K562 (cell line): ENCODE data around the gene SHISAL1. TPM values are rescaled to one million over a fixed set of nuclear protein-coding genes. Genes with fewer than 3 reads are reported as not detected.

ENCODE experiments used
- ATAC-seq: fragments of 200-7000 bp; cut with Tn5 transposase; 3 replicates; pipeline ENCODE4 v1.9.1; 2020; ENCODE audit warnings: moderate library complexity
- BruUV-seq: library from RNA; stranded (reverse); fragments of 400-500 nt; replicated peaks from 2 replicates; lab custom pipeline; 2021; lab: Mats Ljungman, UMichigan
- CTCF ChIA-PET: fragments of 300-600 bp; formaldehyde crosslinking; extraction: SDS; loops from one replicate; lab custom pipeline; 2021; ENCODE audit warnings: low intra/inter-chr PET ratio; lab: Yijun Ruan, JAX
- POLR2A ChIA-PET: fragments of 300-600, 350-650 bp; sonication (Branson Sonifier 250); formaldehyde crosslinking; extraction: SDS; loops from one replicate; lab custom pipeline; 2021; ENCODE audit warnings: antibody characterized with exemption, inconsistent platforms; lab: Yijun Ruan, JAX
- DNase-seq, 4 experiments: peaks; one replicate each; pipeline versions ENCODE4 v3.0.0 to v3.0.0-alpha.2; 2011 to 2018; ENCODE audit warnings: low spot score in 3 of 4, mixed read lengths in 3 of 4; ENCODE audit errors: extremely low read depth in 1 of 4
- FAIRE-seq: peaks from 2 replicates; lab custom pipeline; 2011; peaks lifted over from hg19 to GRCh38; lab: Jason Lieb, UNC
- H2AFZ ChIP-seq: 2 replicates; pipeline ENCODE4 v1.6.0; 2011; ENCODE audit warnings: low read depth, low read length, control low read depth, inconsistent platforms
- H3K27ac ChIP-seq: fragments of 200-600 bp; 3 replicates; pipeline ENCODE4 v1.8.0; 2011; ENCODE audit warnings: low read depth, mild to moderate bottlenecking, control low read depth, inconsistent platforms, low read length, moderate library complexity, mixed read lengths; ENCODE audit errors: extremely low read depth
- H3K27me3 ChIP-seq, 2 experiments: fragments of 300-600 bp in 1 of 2; 2 replicates in 1 of 2; 3 replicates in 1 of 2; pipeline versions ENCODE4 v1.6.0 to v1.8.0; 2011; ENCODE audit warnings: inconsistent platforms in 2 of 2, low read length in 2 of 2, mild to moderate bottlenecking in 1 of 2, mixed read lengths in 1 of 2, moderate library complexity in 1 of 2; ENCODE audit not compliant: control insufficient read depth in 2 of 2, insufficient read depth in 2 of 2
- H3K36me3 ChIP-seq: fragments of 300-600 bp; 3 replicates; pipeline ENCODE4 v1.8.0; 2011; ENCODE audit warnings: mild to moderate bottlenecking, low read length, inconsistent platforms; ENCODE audit not compliant: control insufficient read depth, insufficient read depth
- H3K4me1 ChIP-seq, 2 experiments: fragments of 200-600 bp in 1 of 2; replicated peaks in 1 of 2; 2 replicates in 1 of 2; 3 replicates in 1 of 2; pipeline versions ENCODE4 v1.5.1 to v1.8.0; 2011; ENCODE audit warnings: inconsistent platforms in 2 of 2, low read length in 2 of 2, mild to moderate bottlenecking in 1 of 2, mixed read lengths in 1 of 2, moderate library complexity in 1 of 2; ENCODE audit not compliant: control insufficient read depth in 2 of 2, insufficient read depth in 2 of 2
- H3K4me2 ChIP-seq: 2 replicates; pipeline ENCODE4 v1.6.1; 2011; ENCODE audit warnings: low read length, control low read depth, inconsistent platforms, mixed read lengths; ENCODE audit not compliant: insufficient read depth
- H3K4me3 ChIP-seq: fragments of 200-600 bp; sonication (generic), shearing (Covaris generic); 2 replicates; pipeline ENCODE4 v1.5.1; 2016; ENCODE audit warnings: control low read depth, inconsistent platforms
- H3K79me2 ChIP-seq: fragments of 200-600 bp; 3 replicates; pipeline ENCODE4 v1.8.0; 2011; ENCODE audit warnings: low read length, inconsistent platforms; ENCODE audit not compliant: control insufficient read depth, insufficient read depth
- H3K9ac ChIP-seq, 2 experiments: 2 replicates each; pipeline versions ENCODE4 v1.6.0 to v1.6.1; 2011; ENCODE audit warnings: low read depth in 2 of 2, low read length in 2 of 2, control low read depth in 1 of 2, inconsistent platforms in 1 of 2, mild to moderate bottlenecking in 1 of 2, mixed read lengths in 1 of 2; ENCODE audit not compliant: insufficient read depth in 1 of 2
- H3K9me1 ChIP-seq: one replicate; pipeline ENCODE4 v1.6.0; 2011; ENCODE audit warnings: inconsistent platforms, mild to moderate bottlenecking, low read length, moderate library complexity; ENCODE audit not compliant: control insufficient read depth, insufficient read depth
- H3K9me3 ChIP-seq: replicated peaks from 2 replicates; pipeline ENCODE4 v1.5.1; 2011; ENCODE audit warnings: low read depth, low read length, inconsistent platforms; ENCODE audit not compliant: control insufficient read depth, insufficient read depth
- H4K20me1 ChIP-seq: replicated peaks from 2 replicates; pipeline ENCODE4 v1.6.1; 2011; ENCODE audit warnings: low read length, inconsistent platforms, mixed read lengths; ENCODE audit not compliant: control insufficient read depth, insufficient read depth
- ADNP ChIP-seq: fragments of 200-800 bp; sonication (Bioruptor generic); IDR thresholded peaks from 2 replicates; pipeline ENCODE4 v1.6.1; 2016; ENCODE audit warnings: missing genetic modification characterization, missing compliant biosample characterization
- JUNB ChIP-seq: fragments of 450-650 bp; formaldehyde crosslinking; conservative IDR thresholded peaks from 2 replicates; pipeline ENCODE4 v1.4.0; 2020; ENCODE audit warnings: mild to moderate bottlenecking
- PML ChIP-seq: IDR thresholded peaks from 2 replicates; pipeline ENCODE4 v1.6.1; 2012; ENCODE audit warnings: low read length, inconsistent platforms
- PURB ChIP-seq: sonication (generic); formaldehyde crosslinking; IDR thresholded peaks from 2 replicates; pipeline ENCODE4 v1.9.0; 2021; ENCODE audit warnings: low read depth, mild to moderate bottlenecking, missing genetic modification reagents
- STAG1 ChIP-seq: sonication (generic); formaldehyde crosslinking; IDR thresholded peaks from 2 replicates; pipeline ENCODE4 v1.5.0; 2020; ENCODE audit warnings: missing genetic modification reagents, borderline replicate concordance
- ZBTB17 ChIP-seq: fragments of 450-650 bp; formaldehyde crosslinking; IDR thresholded peaks from 2 replicates; pipeline ENCODE4 v1.4.0; 2020; ENCODE audit warnings: mild to moderate bottlenecking
- ZBTB2 ChIP-seq: fragments of 450-650 bp; IDR thresholded peaks from 2 replicates; pipeline ENCODE4 v1.6.1; 2016; ENCODE audit warnings: antibody characterized with exemption
- ZNF41 ChIP-seq: fragments of 250-450 bp; sonication (Bioruptor Pico); conservative IDR thresholded peaks from 2 replicates; pipeline ENCODE4 v1.4.0; 2020; ENCODE audit warnings: mild to moderate bottlenecking
- WGBS: fragments of 100-300 bp; shearing (Covaris generic); methylation state at CpG from one replicate; pipeline ENCODE4 v1.1.6; 2016; ENCODE audit warnings: low coverage, mixed read lengths; ENCODE audit not compliant: insufficient coverage; ENCODE audit errors: missing lambda C conversion rate; 5-methylcytosine and 5-hydroxymethylcytosine counted together
- in situ Hi-C: fragments of 300-500 bp; cut with MboI; formaldehyde crosslinking; loops from 4 replicates; pipeline ENCODE4 v1.15.0; 2018; ENCODE audit warnings: inconsistent platforms, mixed read lengths
- intact Hi-C: fragments of 100-400 bp; cut with micrococcal nuclease; formaldehyde crosslinking; loops from 2 replicates; pipeline ENCODE4 v1.14.2; 2022
- polyA plus RNA-seq, 8 experiments: library from polyadenylated mRNA; depleted of rRNA in 4 of 8; stranded (reverse) in 5 of 8; unstranded in 3 of 8; fragments of >200 nt; fragmentation: Nextera tagmentation in 2 of 8; fragmentation: Illumina TruSeq in 1 of 8; extraction: Ambion mirVana in 2 of 8; extraction: Trizol in 1 of 8; gene quantifications; 2 replicates each; pipeline versions ENCODE4 v1.2.1 to v1.2.3, GENCODE V29; 2011 to 2014; ENCODE audit warnings: inconsistent platforms in 1 of 8, missing spikeins in 1 of 8
- total RNA-seq, 7 experiments: library from RNA; depleted of rRNA in 6 of 7; stranded (reverse); fragments of >200 nt in 6 of 7; fragmentation: Illumina TruSeq in 2 of 7; extraction: Trizol in 2 of 7; gene quantifications; 2 replicates each; pipeline versions ENCODE4 v1.2.1 to v1.2.3, GENCODE V29; 2011 to 2021; ENCODE audit warnings: low replicate concordance in 1 of 7
- TF ChIP-seq, protein P1 (sequence below), 2 experiments: fragments of 450-650 bp in 1 of 2; sonication (generic) in 1 of 2; formaldehyde crosslinking; conservative IDR thresholded peaks; 2 replicates each; pipeline versions ENCODE4 v1.4.0 to v1.8.1; 2020 to 2022; ENCODE audit warnings: mild to moderate bottlenecking in 1 of 2, missing genetic modification reagents in 1 of 2
- TF ChIP-seq, protein P2 (sequence below): fragments of 450-650 bp; IDR thresholded peaks from 2 replicates; pipeline ENCODE4 v1.6.1; 2016

Gene SHISAL1
- total and polyA plus RNA-seq, 9 of the 15 experiments (the other 6 are each of a cell fraction or from before 2014, with no cell fraction given) = not detected

DNA sequence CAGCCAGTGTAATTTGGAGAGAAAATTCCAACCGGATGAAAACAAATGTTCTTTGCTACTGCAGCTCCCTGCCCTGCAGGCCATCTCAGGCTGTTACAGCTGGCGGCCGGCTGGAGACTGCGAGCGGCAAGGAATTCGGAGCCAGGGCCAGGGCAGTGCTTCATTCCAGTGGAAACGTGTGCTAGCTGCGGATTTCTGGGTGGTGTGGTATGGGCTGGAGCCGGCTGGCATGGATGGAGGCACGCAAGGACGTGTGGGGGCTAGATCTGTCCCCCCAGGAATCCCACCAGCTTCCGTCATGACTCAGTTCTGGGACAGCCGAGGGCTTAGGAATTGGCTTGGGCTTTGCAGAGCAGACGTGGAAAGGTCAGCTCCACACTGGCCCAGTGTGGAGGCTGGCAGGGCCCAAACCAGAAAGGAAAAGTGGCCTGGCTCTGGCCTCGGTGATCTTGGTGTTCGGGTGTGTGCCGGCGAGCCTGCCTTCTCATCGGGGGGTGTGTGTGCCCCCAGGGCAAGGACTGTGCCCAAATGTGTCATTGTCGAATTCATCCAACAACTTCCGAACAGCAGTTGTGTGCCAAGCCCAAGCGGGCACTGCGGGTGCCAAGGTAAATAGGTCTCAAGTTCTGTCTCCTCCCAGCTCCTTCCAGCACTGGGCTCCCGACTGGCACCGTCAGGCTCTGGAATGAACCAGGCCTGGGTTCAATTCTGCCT, 48.1 kb upstream of the SHISAL1 start:
- Histone ChIP-seq H3K27ac (no peak overlapping the region), H4K20me1 (peaks cover 5% of the 10 kb centered on the region; the same call in 1 of the 2 replicates), H3K36me3 (no peaks in the 10 kb centered on the region), H3K27me3 (peaks cover 0 to 41% of the 10 kb centered on the region in 2 experiments; a peak in 3 of 5 replicates), H3K4me1 (no peaks in the 10 kb centered on the region; a peak in 1 of 5 replicates), H3K79me2 (no peaks in the 10 kb centered on the region), H3K9me1 (no peaks in the 10 kb centered on the region), H3K4me2 (no peak overlapping the region), H3K9me3 (no peaks in the 10 kb centered on the region), H3K9ac (no peak overlapping the region; a peak in 1 of 4 replicates), H2AFZ (no peak overlapping the region), H3K4me3 (no peak overlapping the region)
- TF ChIP-seq JUNB (no peak), ZBTB17 (no peak), STAG1 (CRISPR knock-in tag) (no peak)
- in situ Hi-C loops (no loop called here), intact Hi-C loops (no loop called here)
- BruUV-seq = no TSS peak
- CTCF ChIA-PET = no interaction called here
- no peak for FAIRE-seq
- DNase-seq = no peak
- POLR2A ChIA-PET = interaction anchor here (0.6 kb wide), 1 partner anchor 301 kb away, joined by 3 read pairs; no protein-coding TSS in a partner anchor
- ATAC-seq = no peak
- 0% methylated on average over 18 of the region's 25 CpGs for WGBS

DNA sequence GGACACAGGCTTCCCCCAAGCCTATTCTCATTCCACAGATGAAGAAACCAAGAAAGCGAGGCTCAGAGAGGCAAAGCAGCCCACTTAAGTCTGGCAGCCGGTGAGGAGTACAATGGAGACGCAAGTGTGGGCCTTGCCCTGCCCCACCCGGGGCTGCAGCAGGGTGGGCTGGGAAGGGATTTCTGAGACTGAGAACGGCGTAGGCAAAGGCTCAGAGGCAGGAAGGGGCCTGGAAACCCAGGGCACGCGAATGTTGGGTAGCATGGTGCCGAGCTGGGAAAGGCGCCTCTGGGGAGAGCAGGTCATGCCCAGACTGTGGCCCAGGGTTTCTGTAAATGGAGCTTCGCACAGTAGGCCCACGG, 47.5 kb upstream of the SHISAL1 start:
- no peaks in the 10 kb centered on the region; a peak in 1 of 5 replicates for H3K4me1 ChIP-seq
- no peak overlapping the region for H3K4me3 ChIP-seq
- H2AFZ ChIP-seq = no peak overlapping the region
- no peaks in the 10 kb centered on the region for H3K79me2 ChIP-seq
- H3K9me1 ChIP-seq = no peaks in the 10 kb centered on the region
- CTCF ChIA-PET = no interaction called here
- BruUV-seq = no TSS peak
- TF ChIP-seq ADNP (tag) (no peak), ZNF41 (CRISPR knock-in tag) (no peak), PURB (no peak), ZBTB2 (no peak), PML (no peak)
- TF ChIP-seq, protein P1, sequence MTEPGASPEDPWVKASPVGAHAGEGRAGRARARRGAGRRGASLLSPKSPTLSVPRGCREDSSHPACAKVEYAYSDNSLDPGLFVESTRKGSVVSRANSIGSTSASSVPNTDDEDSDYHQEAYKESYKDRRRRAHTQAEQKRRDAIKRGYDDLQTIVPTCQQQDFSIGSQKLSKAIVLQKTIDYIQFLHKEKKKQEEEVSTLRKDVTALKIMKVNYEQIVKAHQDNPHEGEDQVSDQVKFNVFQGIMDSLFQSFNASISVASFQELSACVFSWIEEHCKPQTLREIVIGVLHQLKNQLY (CRISPR knock-in tag; conservative IDR thresholded peaks at IDR 0.05) = no peak
- TF ChIP-seq, protein P2, sequence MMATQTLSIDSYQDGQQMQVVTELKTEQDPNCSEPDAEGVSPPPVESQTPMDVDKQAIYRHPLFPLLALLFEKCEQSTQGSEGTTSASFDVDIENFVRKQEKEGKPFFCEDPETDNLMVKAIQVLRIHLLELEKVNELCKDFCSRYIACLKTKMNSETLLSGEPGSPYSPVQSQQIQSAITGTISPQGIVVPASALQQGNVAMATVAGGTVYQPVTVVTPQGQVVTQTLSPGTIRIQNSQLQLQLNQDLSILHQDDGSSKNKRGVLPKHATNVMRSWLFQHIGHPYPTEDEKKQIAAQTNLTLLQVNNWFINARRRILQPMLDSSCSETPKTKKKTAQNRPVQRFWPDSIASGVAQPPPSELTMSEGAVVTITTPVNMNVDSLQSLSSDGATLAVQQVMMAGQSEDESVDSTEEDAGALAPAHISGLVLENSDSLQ = no peak
- H3K27me3 ChIP-seq = peaks cover 0 to 45% of the 10 kb centered on the region in 2 experiments; a peak in 3 of 5 replicates
- H3K9me3 ChIP-seq = no peaks in the 10 kb centered on the region
- no peak overlapping the region for H3K27ac ChIP-seq
- FAIRE-seq (no peak), DNase-seq (no peak), ATAC-seq (no peak)
- no peak overlapping the region for H3K4me2 ChIP-seq
- no peak overlapping the region; a peak in 1 of 4 replicates for H3K9ac ChIP-seq
- in situ Hi-C loops = no loop called here
- WGBS = 3% methylated on average over 6 of the region's 12 CpGs
- peaks cover 5% of the 10 kb centered on the region; the same call in 1 of the 2 replicates for H4K20me1 ChIP-seq
- H3K36me3 ChIP-seq = no peaks in the 10 kb centered on the region
- POLR2A ChIA-PET = interaction anchor here (0.6 kb wide), 1 partner anchor 301 kb away, joined by 3 read pairs; no protein-coding TSS in a partner anchor
- intact Hi-C loops = no loop called here
